Testis (tissue), 2 donors: ENCODE results near the gene APOBEC3H.

Experiments used
- POLR2A ChIP-seq: fragments of 450-650 bp; IDR thresholded peaks from one replicate; pipeline ENCODE4 v1.6.1; 2017; ENCODE audit warnings: antibody characterized with exemption, mild to moderate bottlenecking, moderate library complexity
- TF ChIP-seq, protein P1 (sequence below), 3 experiments: fragments of 450-650 bp in 2 of 3; fragments of 200-600 bp in 1 of 3; sonication (generic) in 1 of 3; IDR thresholded peaks; one replicate each; pipeline ENCODE4 v1.5.1; 2016 to 2019; ENCODE audit warnings: antibody characterized with exemption in 3 of 3, mild to moderate bottlenecking in 2 of 3, moderate library complexity in 1 of 3

GRCh38 chr22:39103431-39103830, 6.4 kb downstream of the APOBEC3H start:
- TF ChIP-seq, protein P1, sequence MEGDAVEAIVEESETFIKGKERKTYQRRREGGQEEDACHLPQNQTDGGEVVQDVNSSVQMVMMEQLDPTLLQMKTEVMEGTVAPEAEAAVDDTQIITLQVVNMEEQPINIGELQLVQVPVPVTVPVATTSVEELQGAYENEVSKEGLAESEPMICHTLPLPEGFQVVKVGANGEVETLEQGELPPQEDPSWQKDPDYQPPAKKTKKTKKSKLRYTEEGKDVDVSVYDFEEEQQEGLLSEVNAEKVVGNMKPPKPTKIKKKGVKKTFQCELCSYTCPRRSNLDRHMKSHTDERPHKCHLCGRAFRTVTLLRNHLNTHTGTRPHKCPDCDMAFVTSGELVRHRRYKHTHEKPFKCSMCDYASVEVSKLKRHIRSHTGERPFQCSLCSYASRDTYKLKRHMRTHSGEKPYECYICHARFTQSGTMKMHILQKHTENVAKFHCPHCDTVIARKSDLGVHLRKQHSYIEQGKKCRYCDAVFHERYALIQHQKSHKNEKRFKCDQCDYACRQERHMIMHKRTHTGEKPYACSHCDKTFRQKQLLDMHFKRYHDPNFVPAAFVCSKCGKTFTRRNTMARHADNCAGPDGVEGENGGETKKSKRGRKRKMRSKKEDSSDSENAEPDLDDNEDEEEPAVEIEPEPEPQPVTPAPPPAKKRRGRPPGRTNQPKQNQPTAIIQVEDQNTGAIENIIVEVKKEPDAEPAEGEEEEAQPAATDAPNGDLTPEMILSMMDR (IDR thresholded peaks at IDR 0.05): no peak
- TF ChIP-seq POLR2A: no peak
